ENCODE data around the gene NLGN2.
A peak's percentile ranks its signal among the peaks of the same experiment; 100 is the strongest.
"Not testable (repeated sequence)": the region's sequence is repeated elsewhere in the genome, so short reads cannot be mapped to it uniquely, and the experiment has no call there.

NLGN2 gene

GRCh38 chr17:7407485-7408251 is at the start of gene NLGN2:
Gene NLGN2 (plus strand): TSS chr17:7407845. CDS start chr17:7408256, 411 bp downstream.
- DNase-seq (ENCODE audit: low read depth in 1 of 2, low spot score in 1 of 2): no peak
- in situ Hi-C loops (cut with HindIII; ENCODE audit: low pct_unique_long_range_greater_than_20kb, low sequenced_read_pairs): no loop called here
- no peak for TF ChIP-seq JUND (IDR thresholded peaks at IDR 0.05; ENCODE audit: low read depth)

DNA sequence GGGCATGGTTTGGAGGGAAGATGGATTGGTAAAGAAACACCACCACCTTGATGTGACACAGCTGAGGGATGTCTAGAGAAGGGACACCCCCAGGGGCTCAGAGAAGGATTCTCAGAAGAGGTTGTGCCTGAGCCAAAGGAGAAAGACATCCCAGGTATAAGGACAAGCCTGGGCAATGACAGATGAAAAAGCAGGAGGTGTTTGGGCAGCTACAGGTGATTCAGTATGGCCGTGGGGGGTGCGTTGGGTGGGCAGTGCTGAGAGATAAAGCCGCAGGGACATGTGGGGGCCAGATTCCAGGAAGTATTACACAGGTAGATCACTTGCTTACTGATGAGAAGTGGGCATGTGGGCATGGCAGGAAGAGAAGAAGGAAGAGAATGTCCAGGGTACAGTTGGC is 45.7 kb upstream of the NLGN2 start:
- no peak for DNase-seq (ENCODE audit: low read depth in 1 of 2, low spot score in 1 of 2)
- in situ Hi-C loops (cut with HindIII; ENCODE audit: low pct_unique_long_range_greater_than_20kb, low sequenced_read_pairs): no loop called here
- no peak for TF ChIP-seq JUND (IDR thresholded peaks at IDR 0.05; ENCODE audit: low read depth)

GRCh38 chr17:7363311-7363710 is 44.3 kb upstream of the NLGN2 start:
- no peak for TF ChIP-seq JUND (IDR thresholded peaks at IDR 0.05; ENCODE audit: low read depth)
- in situ Hi-C loops (cut with HindIII; ENCODE audit: low pct_unique_long_range_greater_than_20kb, low sequenced_read_pairs): no loop called here
- no peak for DNase-seq (ENCODE audit: low read depth in 1 of 2, low spot score in 1 of 2)

DNA sequence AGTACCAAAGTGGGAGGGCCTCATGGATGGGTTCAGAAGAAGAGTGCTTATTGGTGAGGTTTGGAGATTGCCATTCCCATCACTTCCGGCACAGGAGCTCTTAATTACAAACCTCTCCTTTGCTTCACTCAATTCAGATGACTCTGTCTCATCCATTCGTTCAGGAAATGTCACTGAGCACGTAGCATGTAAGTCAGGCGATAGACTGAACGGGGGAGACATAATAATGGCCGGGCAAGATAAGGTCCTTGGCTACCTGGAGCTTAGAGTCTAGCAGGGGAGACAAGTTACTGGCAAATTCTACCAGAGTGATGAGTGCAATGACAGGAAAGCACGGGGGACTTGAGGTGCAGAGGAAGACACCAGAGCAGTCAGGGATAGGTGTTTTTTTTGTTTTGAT is 41.7 kb upstream of the NLGN2 start:
- DNase-seq (ENCODE audit: low read depth in 1 of 2, low spot score in 1 of 2); in situ Hi-C loops (cut with HindIII; ENCODE audit: low pct_unique_long_range_greater_than_20kb, low sequenced_read_pairs): not testable (repeated sequence)

DNA sequence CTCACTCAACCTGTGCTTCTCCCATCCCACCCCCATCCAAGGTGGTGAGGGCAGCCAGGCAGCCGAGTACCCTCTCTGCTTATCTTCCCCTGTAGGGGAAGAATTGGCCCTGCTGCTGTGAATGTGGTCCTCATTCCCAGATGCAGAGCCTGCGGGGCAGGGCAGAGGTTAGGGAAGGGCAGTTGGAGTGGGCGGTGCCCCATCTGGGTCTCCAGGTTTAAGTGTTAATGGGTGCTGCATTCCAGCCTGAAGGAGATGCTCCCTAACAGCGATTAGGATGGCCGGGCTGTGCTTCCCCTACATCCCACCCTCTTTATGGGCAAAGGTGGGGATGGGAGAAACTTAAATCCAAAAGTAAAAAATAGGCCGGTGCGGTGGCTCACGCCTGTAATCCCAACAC is 40.6 kb upstream of the NLGN2 start:
- no peak for DNase-seq (ENCODE audit: low read depth in 1 of 2, low spot score in 1 of 2)
- no peak for TF ChIP-seq JUND (IDR thresholded peaks at IDR 0.05; ENCODE audit: low read depth)
- in situ Hi-C loops (cut with HindIII; ENCODE audit: low pct_unique_long_range_greater_than_20kb, low sequenced_read_pairs): no loop called here

- in situ Hi-C loops (cut with HindIII; ENCODE audit: low pct_unique_long_range_greater_than_20kb, low sequenced_read_pairs): no loop called here
- no peak for TF ChIP-seq JUND (IDR thresholded peaks at IDR 0.05; ENCODE audit: low read depth)
- no peak for DNase-seq (ENCODE audit: low read depth in 1 of 2, low spot score in 1 of 2)
Measured at GRCh38 chr17:7367918-7368598, 39.6 kb upstream of the NLGN2 start.

DNA sequence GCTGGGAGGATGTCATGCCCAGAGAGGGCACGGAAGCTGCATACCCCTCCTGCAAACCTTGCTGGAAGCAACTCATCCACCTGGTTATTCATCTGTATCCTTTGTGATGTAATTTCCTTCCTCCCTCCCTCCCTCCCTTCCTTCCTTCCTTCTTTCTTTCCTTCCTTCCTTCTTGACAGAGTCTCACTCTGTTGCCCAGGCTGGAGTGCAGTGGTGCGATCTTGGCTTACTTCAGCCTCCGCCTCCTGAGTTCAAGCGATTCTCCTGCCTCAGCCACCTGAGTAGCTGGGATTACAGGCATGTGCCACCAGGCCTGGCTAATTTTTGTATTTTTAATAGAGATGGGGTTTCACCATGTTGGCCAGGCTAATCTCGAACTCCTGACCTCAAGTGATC is 39.0 kb upstream of the NLGN2 start:
- in situ Hi-C loops (cut with HindIII; ENCODE audit: low pct_unique_long_range_greater_than_20kb, low sequenced_read_pairs); DNase-seq (ENCODE audit: low read depth in 1 of 2, low spot score in 1 of 2): not testable (repeated sequence)

DNA sequence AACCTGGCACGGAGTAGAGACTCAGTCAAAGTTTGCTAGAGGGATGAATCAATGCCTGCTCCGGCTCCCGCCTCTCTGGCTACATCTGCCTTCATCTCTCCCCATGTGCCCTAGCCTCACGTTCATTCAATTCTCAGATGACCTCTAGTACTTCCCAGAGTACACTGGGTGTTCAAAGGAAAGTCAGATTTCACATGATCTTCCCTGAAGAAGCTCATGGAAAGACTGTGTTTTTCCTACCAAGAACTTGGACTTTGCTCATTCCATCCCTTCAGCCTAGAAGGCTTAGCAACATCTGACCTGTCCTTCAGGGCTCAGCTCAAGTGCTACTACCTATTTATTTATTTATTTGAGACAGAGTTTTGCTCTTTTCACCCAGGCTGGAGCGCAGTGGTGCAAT is 37.8 kb upstream of the NLGN2 start:
- no peak for DNase-seq (ENCODE audit: low read depth in 1 of 2, low spot score in 1 of 2)
- TF ChIP-seq JUND (IDR thresholded peaks at IDR 0.05; ENCODE audit: low read depth): no peak
- in situ Hi-C loops (cut with HindIII; ENCODE audit: low pct_unique_long_range_greater_than_20kb, low sequenced_read_pairs): no loop called here

DNA sequence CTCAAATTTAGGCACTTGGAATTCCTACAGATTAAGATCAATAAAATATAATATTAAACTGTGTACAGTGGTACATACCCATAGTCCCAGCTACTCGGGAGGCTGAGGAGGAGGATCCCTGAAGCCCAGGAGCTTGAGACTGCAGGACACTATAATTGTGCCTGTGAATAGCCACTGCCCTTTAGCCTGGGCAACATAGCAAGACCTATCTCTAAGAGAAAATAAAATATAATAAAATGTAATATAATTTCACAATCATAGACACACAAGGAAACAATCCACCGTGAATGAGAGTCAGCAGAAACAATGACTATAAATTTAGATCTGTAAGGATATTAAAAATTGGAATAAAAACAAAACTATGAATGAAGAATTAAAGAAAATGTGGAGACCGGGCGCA is 36.8 kb upstream of the NLGN2 start:
- no peak for TF ChIP-seq JUND (IDR thresholded peaks at IDR 0.05; ENCODE audit: low read depth)
- no peak for DNase-seq (ENCODE audit: low read depth in 1 of 2, low spot score in 1 of 2)
- in situ Hi-C loops (cut with HindIII; ENCODE audit: low pct_unique_long_range_greater_than_20kb, low sequenced_read_pairs): no loop called here

DNA sequence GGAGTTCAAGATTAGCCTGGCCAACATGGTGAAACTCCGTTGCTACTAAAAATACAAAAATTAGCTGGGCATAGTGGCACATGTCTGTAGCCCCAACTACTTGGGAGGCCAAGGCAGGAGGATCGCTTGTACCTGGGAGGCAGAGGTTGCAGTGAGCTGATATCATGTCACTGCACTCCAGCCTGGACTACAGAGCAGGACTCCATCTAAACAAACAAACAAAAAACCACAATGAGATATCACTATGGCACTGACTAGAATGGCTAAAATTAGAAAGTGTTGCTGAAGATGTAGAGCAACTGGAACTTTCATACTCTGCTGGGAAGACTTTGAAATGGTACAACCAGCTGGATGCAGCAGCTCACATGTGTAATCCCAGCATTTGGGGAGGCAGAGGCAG is 33.3 kb upstream of the NLGN2 start:
- TF ChIP-seq JUND (IDR thresholded peaks at IDR 0.05; ENCODE audit: low read depth): no peak
- DNase-seq (ENCODE audit: low read depth in 1 of 2, low spot score in 1 of 2): no peak
- in situ Hi-C loops (cut with HindIII; ENCODE audit: low pct_unique_long_range_greater_than_20kb, low sequenced_read_pairs): no loop called here

- in situ Hi-C loops (cut with HindIII; ENCODE audit: low pct_unique_long_range_greater_than_20kb, low sequenced_read_pairs): no loop called here
- TF ChIP-seq JUND (IDR thresholded peaks at IDR 0.05; ENCODE audit: low read depth): no peak
- no peak for DNase-seq (ENCODE audit: low read depth in 1 of 2, low spot score in 1 of 2)
Measured at GRCh38 chr17:7379134-7379533, 28.5 kb upstream of the NLGN2 start.

- in situ Hi-C loops (cut with HindIII; ENCODE audit: low pct_unique_long_range_greater_than_20kb, low sequenced_read_pairs): no loop called here
- no peak for TF ChIP-seq JUND (IDR thresholded peaks at IDR 0.05; ENCODE audit: low read depth)
- peak in 1 of 2 experiments; percentile 60 for DNase-seq (ENCODE audit: low read depth in 1 of 2, low spot score in 1 of 2)
Measured at GRCh38 chr17:7380321-7380720, 27.3 kb upstream of the NLGN2 start.

DNA sequence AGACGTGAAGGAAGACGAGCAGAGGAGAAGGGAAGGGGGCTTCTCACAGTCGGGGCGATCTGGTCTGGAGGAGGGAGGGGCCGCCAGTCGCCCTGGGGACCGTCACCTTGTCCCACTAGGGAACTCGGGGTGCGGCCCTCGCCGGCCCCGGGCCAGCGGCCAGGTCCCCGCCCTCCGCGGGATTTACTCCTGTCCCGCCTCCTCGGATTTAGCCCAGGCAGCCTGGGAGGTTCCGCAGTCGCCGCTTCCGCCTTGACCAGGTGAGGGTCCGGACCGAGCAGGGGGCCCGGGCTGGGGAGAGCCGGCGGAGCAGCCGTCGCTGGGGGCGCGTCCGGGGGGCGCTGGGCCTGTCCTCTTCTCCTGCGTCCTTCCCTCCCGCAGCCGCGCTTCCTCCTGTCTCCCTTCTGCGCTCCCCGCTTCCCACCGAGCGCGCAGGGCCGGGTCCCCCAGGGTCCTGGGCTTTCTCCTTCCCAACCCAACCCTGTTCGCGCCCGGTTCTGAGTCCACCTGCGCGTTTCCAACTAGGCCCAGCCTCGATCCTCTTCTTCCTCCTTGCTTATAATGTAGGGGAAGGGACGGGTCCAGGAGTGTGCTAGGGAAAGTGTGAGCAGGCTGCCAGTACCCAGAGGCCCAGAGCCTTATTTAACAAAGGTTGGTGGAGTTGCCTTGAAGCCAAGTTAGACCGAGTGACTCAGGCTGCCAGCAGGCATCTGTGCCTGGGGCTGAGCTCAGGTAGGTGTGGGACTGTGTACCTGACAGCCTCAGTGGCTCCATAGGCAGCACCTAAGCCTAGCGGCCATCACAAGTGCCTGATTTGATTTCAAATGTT is 26.6 kb upstream of the NLGN2 start, which contains the start of gene TNK1:
Gene TNK1, plus strand, starts transcription at position 235 of the 829 bp plus-strand sequence. CDS start 1,838 bp downstream, outside the sequence.
- TF ChIP-seq JUND (IDR thresholded peaks at IDR 0.05; ENCODE audit: low read depth): no peak
- peak; percentile 67 to 79 for DNase-seq (ENCODE audit: low read depth in 1 of 2, low spot score in 1 of 2)
- in situ Hi-C loops (cut with HindIII; ENCODE audit: low pct_unique_long_range_greater_than_20kb, low sequenced_read_pairs): no loop called here

Data from T47D (cell line).